ENCODE results near the gene MYO1H.

DNA sequence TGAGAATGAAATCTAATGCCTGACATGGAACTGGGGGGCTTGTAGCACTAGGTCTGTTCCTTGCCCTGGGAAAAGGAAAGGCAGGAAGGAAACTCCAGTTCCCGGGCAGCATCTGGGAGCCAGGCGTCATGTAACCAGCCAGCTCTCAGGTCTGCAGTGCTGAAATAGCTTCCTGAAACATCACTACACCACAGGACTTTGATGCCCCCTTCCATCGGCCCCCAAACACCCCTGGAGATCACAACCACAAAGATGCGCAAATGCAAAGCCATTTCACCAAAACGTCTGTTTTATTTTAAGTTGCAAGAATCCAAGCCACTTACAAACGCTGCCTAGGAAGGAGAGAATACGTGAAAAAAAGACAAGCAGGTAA lies 88.5 kb downstream of the MYO1H start:
- TF ChIP-seq EZH2 (IDR thresholded peaks at IDR 0.05) (no peak), POLR2AphosphoS5 (IDR thresholded peaks at IDR 0.05; ENCODE audit: borderline replicate concordance, low read depth, low read length) (no peak)

Measured in SK-N-MC (cell line).